Panc1 (cell line): Measurements from ENCODE around the gene AGPS.

Experiments
- POLR2AphosphoS5 ChIP-seq: IDR thresholded peaks from 2 replicates; pipeline ENCODE4 v1.6.1; 2012; ENCODE audit warnings: mild to moderate bottlenecking, low read depth, low read length, moderate library complexity
- SIN3A ChIP-seq: IDR thresholded peaks from 2 replicates; pipeline ENCODE4 v1.6.1; 2012; ENCODE audit warnings: low read depth, mild to moderate bottlenecking, low read length, moderate library complexity, borderline replicate concordance; ENCODE audit not compliant: insufficient read depth
- TF ChIP-seq, protein P1 (sequence below): fragments of 450-650 bp; IDR thresholded peaks from 2 replicates; pipeline ENCODE4 v1.5.1; 2017; ENCODE audit warnings: mild to moderate bottlenecking

DNA sequence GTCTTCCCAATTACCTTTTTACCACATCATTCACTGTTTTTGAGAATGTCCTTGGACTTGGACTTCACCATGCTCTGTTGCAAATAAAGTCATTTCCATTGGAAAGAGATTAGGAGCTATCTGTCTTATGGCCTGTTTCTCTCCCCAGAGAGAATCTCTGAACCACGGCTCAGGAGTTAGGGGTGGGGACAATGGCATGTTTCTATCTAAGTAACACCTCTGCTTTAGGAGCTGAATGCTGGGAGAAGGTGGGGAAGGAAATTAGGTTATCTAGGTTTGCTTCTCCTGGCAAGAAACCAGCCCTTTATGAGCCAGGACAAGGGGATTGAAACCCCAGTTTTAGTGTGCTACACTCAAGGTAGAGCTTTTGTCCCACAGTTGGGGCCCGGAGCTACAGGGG lies 86.3 kb downstream of the AGPS start:
- TF ChIP-seq, protein P1, sequence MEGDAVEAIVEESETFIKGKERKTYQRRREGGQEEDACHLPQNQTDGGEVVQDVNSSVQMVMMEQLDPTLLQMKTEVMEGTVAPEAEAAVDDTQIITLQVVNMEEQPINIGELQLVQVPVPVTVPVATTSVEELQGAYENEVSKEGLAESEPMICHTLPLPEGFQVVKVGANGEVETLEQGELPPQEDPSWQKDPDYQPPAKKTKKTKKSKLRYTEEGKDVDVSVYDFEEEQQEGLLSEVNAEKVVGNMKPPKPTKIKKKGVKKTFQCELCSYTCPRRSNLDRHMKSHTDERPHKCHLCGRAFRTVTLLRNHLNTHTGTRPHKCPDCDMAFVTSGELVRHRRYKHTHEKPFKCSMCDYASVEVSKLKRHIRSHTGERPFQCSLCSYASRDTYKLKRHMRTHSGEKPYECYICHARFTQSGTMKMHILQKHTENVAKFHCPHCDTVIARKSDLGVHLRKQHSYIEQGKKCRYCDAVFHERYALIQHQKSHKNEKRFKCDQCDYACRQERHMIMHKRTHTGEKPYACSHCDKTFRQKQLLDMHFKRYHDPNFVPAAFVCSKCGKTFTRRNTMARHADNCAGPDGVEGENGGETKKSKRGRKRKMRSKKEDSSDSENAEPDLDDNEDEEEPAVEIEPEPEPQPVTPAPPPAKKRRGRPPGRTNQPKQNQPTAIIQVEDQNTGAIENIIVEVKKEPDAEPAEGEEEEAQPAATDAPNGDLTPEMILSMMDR: no peak
- no peak for TF ChIP-seq SIN3A
- no peak for TF ChIP-seq POLR2AphosphoS5
